ENCODE data around the gene ARHGEF4.

Gene ARHGEF4

DNA sequence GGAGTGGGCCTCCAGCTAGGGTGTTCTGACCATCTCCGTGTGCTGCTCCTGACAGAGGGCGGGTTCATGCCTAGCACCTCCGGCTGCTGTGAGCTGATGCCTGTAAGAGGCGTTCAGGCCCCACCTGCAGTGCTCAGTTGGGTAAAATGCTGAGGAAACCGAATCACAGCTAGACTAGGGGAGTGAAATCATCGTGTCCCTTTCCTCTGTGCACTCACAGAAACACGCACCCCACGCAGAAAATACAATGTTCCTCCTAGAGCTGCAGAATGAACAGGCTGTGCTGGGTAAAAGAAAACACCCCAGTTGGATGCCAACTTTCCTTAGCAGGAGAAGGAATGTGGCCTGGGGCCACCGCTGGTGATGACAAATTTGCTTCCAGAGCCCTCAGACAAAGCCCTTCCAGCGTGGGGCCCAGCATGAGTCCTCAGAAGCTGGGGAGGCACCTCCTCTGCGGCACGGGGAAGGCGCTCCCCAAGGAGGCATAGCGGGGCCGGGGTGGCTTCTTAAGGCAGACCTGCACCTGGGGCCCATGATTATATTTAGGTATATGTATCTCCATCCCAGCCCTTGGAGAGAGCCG, 16.3 kb upstream of the ARHGEF4 start:
- no peak for DNase-seq

DNA sequence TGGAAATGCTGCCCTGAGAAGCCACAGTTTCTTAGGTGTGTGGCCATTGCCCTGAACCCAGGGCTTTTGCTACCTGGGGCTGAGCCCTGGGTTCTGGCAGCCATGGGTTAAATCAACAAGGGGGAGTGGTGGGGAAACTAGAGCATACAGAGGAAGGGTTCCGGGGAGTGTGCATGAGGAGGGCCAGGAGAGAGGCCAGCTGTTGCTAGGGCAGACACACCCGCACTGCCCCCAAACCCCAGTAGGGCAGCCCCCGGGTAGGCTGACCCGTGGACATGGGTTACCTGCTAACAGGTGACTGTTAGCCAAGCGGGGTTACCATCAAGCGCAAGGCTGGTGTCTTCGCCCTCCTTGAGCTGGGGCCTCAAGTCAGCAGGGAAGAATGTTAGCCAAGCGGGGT, 14.8 kb upstream of the ARHGEF4 start:
- DNase-seq, result no peak

DNA sequence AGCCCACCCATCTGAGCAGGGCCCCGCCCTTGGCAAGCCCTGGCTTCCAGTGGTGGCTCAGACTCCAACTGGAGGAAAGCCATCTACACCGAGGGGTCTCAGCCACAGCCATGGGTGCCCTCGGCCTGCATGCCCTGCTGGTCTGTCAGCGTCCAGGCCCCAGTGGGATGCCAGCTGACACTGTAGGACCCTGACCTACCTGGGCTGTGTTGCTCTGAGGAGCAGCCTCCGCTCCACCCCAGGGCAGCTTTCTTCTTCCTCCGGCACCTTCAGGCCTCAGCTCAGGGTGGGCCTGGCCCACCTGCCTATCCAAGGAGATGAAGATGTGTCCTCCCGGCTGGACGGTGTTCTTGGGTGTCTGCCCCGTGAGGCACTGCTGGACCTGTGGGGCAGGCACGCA, 13.9 kb upstream of the ARHGEF4 start:
- no peak for DNase-seq

DNA sequence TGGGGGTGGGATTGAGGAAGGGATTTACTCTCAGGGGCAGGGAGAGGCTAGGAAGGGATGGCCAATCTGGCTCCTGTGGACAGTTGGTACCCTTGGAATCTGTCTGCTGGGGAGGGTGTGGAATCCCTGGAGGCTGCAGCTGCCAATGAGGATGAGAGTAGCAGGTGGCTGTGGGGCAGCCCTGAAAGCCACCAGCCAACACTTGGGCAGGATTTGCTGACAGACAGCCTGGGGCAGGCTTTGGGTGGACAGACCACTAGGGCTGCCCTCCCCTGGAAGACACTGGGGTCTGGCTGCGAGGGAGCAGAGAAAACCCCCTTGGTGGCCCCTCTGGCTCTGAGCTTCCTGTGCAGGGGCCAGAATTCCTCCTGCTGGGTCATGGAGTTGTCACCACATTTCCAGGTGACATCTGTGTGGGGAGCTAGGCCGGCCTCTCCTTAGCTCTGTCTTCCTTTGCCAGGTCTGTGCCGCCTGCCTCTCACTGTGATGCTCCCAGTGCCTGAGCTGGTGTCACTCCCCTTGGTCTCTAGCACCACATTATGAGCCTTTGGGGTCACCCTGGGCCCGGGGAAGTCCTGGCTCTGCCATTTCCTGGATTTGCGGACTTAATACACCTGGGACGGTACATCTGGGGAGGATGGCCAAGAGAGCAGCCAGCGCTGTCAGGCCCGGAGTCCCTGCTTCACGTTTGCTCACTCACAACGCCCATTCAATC, 13.4 kb upstream of the ARHGEF4 start:
- DNase-seq, result no peak

DNA sequence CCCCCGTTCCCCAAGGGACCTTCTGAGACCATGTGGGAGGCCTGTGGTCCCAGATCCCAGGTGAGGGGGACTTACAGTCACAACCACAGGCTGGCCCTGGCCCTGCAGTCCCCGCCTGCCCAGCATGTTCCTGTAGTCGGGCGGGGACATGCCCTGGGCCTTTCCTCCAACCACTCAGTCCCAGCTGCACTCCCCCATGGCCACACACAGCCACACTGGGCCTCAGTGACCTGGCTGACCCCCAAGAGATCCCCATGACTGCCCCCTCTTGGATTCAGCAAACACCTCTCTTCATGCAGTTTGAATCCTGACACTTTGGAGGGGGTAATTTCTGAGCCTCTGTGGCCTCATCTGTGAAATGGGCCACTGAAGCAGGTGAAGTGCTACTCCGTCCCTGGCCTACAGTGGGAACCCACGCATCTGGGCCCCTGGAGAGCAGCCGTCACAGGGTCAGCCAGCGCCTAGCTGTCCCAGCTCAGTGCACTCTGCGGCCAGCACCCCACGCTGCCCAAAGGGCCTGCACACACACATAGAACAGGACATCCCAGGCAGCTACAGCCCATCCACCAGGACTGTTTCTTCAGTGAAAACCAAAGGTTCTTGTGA, 12.7 kb upstream of the ARHGEF4 start:
- no peak for DNase-seq

DNA sequence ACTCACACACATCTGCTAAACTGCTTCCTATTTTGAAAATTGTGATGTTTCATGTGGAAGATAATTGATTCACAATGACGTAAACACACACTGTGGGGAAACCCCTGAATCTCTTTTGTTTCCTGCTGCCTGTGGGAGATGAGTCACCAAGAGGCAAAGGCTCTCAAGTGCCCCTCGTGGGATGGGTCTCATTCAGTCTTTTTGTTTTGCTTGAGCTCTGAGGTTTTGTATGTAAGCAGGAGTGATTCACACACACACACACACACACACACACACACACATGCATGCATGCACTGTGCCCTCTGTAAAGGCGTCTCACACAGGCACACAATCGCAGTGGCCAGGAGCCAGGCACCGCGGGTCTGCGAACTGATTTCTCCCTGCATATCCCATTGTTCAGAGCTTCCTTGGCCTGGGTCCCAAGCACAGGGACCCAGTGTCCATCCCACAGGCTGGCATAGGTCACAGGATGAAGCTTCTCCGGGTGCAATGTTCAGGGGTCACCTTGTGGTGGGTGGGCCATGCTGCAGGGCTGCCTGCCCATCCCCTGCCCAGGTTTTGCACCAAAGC, 12.1 kb upstream of the ARHGEF4 start:
- DNase-seq, result no peak

DNA sequence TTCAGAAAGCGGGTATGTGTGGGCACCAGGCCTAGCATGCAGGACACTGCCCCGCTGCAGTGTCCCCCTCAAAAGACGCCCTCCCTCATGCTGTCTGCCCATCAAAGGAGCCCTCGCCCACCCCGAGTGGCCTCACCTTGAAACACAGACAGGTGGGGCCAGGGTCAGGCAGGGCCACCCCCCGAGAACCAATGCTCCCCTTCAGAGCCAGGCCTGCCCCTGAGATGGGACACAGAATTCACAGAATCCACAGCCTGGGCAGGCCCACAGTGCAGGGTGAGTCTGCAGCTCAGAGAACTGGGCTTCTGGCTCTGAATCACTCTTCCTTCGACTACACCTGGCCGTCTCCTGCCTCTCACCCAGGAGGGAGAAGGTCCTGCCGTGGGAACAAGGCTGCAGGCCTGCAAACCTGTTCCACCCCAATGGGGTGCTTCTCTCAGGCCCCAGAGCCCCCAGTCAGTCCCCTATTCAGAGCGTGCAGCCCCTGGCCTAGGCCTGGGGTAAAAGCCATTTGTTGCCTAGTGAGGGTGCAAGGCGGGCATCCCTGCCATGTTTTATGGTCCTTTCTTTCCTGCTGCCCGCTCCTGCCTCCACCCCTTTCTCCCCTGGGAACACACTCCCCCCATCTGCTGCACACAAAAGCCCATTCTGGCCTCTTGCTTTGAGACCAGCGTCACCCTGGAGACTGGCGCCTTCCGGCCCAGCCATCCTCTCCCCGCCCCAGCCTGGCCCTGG, 11.3 kb upstream of the ARHGEF4 start:
- DNase-seq, result no peak

DNA sequence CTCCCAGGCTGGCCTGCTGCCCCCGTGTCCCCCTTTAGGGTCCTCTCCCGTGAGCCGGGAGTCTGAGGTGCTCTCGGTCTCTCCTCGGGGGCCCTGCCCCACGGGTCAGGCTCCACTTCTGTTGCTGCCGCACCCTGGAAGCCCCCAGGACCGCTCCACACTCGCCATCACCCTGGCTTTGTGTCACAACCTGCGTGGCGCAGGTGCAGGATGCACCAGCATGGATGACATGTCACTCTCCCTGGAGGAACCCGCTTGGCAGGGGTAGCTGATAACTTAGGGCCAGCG, 10.8 kb upstream of the ARHGEF4 start:
- DNase-seq, result no peak

DNA sequence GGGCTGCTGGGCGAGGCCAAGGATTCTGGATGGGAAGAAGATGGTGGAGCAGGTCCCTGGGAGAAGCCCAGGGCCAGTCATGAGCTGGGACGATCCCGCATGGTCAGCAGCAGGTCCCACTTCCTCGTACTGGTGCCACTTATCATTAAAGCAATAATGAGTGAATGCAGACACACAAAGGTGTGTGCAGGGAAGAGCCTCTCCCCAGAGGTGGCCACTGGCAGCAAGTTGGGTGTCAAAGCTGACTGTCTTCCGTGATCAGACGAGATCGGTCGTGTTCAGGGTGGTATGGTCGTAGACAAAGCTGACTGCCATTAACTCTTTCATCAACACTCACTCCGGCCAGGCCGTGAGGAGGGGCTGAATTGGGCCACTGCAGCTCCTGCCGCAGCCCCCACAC, 10.3 kb upstream of the ARHGEF4 start:
- no peak for DNase-seq

DNA sequence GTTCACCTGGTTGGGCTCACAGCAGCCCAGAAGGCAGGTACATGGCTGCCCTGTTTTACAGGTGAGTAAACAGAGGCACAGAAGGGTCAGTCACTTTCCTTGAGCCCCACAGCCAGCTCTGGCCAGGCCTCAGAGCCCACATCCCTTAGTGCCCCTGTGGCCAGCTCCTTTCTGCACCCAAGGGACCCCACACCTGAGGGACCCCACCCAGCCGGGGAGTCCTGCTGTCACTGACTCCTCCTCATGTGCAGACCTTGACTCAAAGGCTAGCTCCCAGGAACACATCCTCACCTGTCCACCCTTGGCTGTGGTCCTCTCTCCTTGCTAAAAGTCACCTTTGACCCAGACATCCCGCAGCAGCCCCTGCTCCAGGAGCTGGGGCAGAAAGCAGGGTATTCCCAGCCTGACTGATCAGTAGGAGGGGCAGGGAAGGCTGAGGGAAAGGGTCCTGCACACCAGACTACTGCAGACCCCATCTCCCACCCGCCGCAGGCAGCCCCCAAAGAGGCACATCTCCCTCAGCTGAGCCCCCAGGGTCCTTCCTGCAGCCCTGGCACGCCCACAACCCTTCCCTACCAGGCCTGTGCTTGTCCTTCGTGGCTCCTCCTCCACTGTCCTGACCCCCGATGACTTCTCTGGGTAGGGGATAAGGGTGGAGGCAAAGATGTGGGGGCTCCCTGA, 9.8 kb upstream of the ARHGEF4 start:
- no peak for DNase-seq

DNA sequence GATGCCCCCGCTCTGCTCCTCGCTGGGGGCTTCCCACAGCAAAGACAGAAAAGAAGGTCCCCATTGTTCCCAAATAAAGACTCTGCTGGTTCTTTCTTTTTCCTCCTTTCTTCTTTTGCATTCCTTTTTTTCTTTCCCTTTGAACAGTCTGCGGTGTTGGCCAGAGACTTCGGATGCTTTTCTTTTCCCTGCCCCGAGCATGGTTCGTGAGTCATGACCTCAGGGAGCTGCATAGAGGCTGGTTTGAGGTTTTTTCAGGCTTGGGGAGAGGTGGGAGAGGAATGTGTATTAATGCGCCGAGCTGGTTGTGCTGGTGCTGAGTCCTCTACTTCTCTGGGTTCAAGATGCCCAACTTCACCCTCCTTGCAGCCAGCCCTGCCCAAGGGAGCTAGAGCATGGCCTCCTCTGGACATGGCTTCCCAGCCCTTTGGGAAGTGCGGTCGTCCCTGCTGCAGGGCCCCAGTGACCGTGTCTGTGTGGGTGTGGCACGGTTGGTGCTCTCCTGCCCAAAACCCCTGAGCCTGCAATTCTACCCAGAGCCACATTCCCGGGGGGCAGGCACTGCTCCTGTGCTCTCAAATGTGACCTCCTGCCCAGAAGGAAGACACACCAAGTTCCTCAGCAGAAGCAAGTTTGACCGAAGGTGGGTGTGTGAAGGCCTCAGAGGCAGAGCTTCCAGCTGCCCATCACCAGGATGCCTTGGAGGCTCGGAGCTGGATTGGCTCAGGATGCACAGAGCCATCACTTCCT, 9.0 kb upstream of the ARHGEF4 start:
- DNase-seq, result no peak

DNA sequence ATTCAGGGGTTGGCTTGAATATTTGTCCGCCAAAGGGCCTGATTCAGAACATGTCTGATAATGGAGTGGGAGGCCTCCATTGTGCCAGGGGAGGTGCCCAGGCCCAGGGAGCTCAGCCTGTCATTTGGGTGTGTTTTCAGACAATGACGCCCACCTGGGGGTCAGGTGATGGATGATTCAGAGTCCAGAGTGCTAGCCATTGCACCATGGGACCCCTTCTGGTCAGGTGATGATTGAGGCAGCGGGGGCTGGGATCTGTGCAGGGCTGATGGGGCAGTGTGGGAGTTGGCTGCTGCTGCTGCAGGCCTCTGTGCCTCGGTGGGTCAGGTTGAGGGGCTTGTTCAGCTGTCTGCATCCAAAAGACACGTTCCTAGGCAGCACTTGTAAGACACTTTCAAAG, 8.3 kb upstream of the ARHGEF4 start:
- no peak for DNase-seq

DNA sequence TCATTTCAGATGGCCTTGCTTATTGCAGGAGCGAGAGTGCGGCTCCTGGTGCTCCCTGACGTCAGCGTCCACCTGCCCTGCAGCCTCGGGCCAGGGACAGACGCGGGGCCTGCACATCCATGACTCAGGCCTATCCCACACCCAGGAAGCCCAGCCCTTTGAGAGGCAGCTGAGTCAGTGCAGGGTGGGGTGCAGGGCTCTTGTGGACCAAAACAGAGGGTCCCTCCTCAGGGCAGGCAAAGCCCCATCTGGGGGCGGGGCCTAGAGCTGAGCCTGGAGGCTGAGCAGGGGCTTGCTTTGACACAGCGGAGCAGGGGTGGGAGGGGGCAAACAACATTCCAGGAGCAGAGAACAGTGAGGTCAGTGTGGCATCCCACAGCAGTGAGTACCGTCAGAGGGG, 7.7 kb upstream of the ARHGEF4 start:
- no peak for DNase-seq

DNA sequence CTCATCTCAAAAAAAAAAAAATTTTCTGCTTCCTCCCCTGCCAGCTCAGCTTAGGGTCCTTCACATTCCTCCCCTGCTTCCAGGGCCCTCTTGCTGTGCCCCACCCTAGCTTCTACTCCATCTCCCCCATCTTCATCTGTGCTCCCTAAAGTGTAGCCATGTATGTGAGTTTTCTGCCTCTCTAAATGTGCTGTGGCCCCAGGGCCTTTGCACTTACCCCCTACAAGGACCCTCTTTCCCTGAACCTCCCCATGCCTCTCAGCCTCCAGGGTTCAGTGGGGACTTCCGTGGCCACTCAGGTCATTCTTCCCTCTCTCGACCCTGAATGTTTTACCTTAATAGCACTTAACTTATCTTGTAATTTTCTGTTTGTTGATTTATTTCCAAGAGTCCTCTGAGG, 6.2 kb upstream of the ARHGEF4 start:
- no peak for DNase-seq

DNA sequence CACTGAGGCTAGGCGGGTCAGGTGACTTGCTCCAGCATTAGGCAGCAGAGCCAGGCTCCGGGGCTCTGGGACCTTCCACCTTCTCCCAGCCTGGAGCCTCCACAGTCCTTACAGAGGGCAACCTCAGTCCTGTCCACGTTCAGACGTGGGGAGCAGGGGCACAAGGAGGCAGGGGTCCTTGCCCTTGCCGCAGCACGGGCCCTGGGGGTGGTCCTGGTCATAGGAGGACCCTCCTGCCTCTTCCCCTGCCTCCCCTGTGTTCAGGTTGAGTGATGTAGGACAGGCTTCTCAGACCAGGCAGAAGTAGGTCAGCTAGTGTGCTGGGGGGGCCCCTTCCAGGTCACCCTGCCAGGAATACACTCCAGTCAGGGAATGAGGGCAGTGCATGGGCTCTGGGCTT, 5.4 kb upstream of the ARHGEF4 start:
- DNase-seq, result no peak

DNA sequence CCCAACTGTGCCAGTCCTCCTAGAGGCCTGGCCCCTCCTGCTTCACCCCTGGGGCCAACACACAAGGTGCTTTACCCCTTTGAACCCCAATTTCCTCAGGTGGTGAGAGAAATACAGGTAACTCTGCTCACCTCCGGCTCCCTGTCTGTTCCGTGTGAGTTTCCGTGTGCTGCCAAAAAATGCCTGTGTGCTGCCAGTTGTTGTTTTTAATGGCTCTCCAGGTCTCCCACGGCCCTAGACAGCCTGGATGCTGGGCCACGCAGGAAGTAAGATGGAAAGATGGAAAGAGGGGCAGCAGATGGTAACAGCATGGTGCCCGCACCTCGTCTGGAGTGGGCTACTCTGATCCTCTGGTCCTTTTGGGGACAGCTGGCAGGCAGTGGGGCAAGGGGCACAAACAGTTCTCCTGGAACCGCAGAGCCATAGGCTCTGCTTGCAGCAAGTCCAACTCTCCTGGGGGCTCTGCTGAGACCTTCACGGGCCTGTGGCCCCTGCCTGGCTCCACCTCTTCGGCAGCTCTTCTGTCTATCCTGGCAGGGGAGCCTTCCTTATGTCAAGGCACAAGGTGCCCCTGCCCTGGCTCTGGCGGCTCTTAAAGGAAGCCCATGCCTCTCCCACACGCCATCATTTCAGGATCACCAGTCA, 4.3 kb upstream of the ARHGEF4 start:
- DNase-seq, result no peak

DNA sequence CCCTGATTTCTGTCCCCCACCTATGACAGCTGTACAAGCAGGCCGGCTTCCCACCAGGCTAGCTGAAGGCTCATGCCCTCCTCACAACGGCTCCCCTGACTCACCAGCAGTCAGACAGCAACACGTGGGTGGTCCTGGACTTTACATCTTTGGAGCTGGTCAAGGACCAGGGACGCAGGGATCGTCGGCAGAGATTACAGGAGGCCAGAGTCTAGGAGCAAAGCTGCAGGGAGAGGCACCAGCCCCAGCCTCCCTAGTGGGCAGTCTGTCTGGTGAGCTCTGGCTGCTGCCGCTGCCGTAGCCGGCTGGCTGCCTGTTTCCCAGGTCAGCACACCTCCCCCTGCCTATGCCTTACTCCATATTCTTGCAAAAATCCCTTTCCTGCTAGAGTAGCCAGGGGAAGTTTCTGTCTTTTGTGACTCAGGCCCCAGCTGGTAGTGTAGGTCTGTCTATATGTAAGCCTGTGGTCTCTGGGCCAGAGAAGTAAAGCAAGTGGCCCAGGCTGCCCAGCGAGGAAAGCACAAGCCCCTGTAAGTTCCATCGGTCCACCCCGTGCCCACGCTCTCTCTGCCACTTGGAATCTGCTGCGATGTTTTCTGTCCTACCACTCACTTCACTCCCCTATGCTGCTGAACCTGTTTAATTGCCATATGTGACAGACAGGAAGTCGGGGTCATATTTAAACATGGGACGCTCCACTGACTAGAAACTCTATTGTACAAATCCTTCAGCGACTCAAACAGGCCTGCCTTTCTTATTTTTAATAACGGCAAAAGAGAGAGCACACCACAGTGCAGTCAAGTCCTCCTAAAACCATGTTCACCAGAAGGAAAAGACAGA, 2.4 kb upstream of the ARHGEF4 start:
- no peak for DNase-seq

DNA sequence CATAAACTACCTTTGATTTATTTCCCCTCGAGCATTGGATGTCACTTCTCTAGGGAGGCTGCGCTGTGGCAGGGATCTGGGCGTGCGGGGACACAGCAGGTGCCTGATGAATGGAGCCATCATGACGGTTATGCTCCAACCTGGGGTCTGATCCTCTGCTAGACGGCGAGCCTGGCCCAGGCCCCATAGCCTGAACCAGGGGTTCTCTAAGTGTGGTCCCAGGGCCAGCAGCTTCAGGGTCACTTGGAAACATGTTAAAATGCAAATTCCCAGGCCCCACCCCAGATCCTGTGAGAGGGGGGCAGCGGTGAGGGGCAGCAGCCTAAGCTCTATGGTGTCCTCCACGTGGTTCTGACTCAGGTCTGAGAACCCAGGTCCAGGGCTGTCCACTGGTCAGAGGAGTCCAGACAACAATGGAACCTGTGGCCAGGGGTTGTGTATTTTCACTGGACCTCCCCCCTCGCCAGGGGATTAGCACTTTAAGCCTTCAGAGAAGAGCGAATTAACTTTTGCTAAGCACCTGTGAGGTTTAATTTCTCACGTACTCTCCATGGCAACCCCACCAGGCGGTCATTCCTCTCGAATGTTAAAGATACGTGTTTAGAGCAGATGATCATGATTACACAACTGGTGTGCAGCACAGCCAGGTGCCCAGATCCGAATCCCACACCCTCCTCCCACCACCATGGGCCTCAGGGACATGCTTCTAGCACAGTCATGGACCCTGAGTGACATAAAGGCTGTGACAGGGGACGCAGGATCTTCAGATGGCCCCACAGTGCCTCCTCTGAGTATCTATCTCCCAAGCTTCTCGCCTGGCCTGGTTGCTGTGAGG, 1.6 kb upstream of the ARHGEF4 start:
- DNase-seq, result no peak

DNA sequence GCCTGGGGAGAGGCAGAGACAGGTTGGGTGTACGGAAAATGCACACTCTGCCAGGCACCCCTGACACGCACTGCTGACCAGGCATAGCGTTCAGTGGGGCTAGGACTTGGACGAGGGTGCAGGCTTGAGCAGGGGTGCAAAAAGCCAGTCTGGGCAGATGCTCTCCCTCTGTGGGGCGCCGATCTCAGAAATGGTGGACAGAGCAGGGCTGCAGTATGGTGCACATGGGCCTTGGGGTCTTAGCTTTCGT, 1.0 kb upstream of the ARHGEF4 start:
- no peak for DNase-seq

DNA sequence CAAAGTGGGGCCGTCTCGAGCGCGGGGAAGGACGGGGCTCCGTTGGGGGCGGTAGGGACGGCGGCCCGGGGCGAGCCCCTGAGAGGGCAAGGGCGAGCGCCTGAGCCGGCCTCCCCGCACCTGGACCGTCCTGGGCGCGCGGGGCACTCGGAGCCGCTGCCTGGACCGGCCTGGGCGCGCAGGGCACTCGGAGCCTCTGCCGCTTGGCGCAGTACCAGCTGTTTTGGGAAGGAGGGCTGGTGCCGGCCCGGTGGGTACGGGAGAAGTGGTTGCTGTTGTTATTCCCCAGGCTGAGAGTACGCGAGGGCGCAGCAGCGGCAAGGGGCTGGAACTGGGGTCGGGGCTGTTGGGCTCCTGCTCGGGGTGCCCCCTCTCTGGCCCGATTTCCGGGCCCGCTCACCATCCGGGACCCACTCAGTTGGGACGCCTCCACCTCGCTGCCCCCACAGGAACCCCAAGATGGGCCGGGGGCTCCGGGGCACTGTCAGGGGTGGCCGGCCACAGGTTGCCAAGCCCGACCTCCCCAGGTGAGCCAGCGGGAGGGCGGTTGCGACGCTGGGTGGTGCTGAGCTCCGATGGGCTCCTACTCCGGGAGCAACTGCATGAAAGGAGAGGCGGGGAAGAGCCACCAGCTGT, 579 bp downstream of the ARHGEF4 start:
- no peak for DNase-seq

Measured in NCI-H1105 treated with DMSO at 0.1 percent for 48 hours (cell line).